Neural cell (in vitro differentiated cells): ENCODE results near the gene CAMSAP3. TPM values are rescaled to one million over a fixed set of nuclear protein-coding genes. Genes with fewer than 3 reads are reported as not detected.
"Not testable (repeated sequence)": the region's sequence is repeated elsewhere in the genome, so short reads cannot be mapped to it uniquely, and the experiment has no call there.

ENCODE experiments used
- H2AFZ ChIP-seq: fragments of 200-600, 300-800 bp; sonication (generic), shearing (Covaris generic); 2 replicates; pipeline ENCODE4 v1.6.0; 2014; ENCODE audit warnings: low read depth, mild to moderate bottlenecking, antibody characterized with exemption, low read length, moderate library complexity
- H3F3A ChIP-seq: fragments of 200-600 bp; shearing (Covaris generic); 2 replicates; pipeline ENCODE4 v1.6.1; 2016; ENCODE audit warnings: mild to moderate bottlenecking, moderate library complexity, mixed read lengths, antibody characterized with exemption, low read length; ENCODE audit not compliant: insufficient read depth, poor library complexity, severe bottlenecking
- H3K27ac ChIP-seq: fragments of 200-600, 300-800 bp; sonication (generic), shearing (Covaris generic); 2 replicates; pipeline ENCODE4 v1.5.1; 2014; ENCODE audit warnings: mild to moderate bottlenecking, low read length, moderate library complexity
- H3K27me3 ChIP-seq: fragments of 300-800, 200-600 bp; sonication (generic), shearing (Covaris generic); 2 replicates; pipeline ENCODE4 v1.6.0; 2014; ENCODE audit warnings: mild to moderate bottlenecking, low read depth, low read length, moderate library complexity; ENCODE audit not compliant: insufficient read depth
- H3K36me3 ChIP-seq: fragments of 300-800, 200-600 bp; sonication (generic), shearing (Covaris generic); 2 replicates; pipeline ENCODE4 v1.5.1; 2014; ENCODE audit warnings: mild to moderate bottlenecking, antibody characterized with exemption, low read length, moderate library complexity; ENCODE audit not compliant: insufficient read depth
- H3K4me2 ChIP-seq: fragments of 300-800, 200-600 bp; sonication (generic), shearing (Covaris generic); 2 replicates; pipeline ENCODE4 v1.6.0; 2014; ENCODE audit warnings: mild to moderate bottlenecking, low read length
- H3K4me3 ChIP-seq: fragments of 300-800, 200-600 bp; sonication (generic), shearing (Covaris generic); 2 replicates; pipeline ENCODE4 v1.5.1; 2014; ENCODE audit warnings: mild to moderate bottlenecking, low read length, moderate library complexity
- H3K79me2 ChIP-seq: fragments of 200-600 bp; shearing (Covaris generic); replicated peaks from 2 replicates; pipeline ENCODE4 v1.6.0; 2014; ENCODE audit warnings: mild to moderate bottlenecking, low read length, moderate library complexity; ENCODE audit not compliant: insufficient read depth
- H3K9ac ChIP-seq: fragments of 300-800, 200-600 bp; sonication (generic), shearing (Covaris generic); 2 replicates; pipeline ENCODE4 v1.6.1; 2016; ENCODE audit warnings: mild to moderate bottlenecking, low read length, mixed read lengths
- H3K9me2 ChIP-seq: fragments of 200-600 bp; shearing (Covaris generic); 2 replicates; pipeline ENCODE4 v1.6.1; 2016; ENCODE audit warnings: mild to moderate bottlenecking, low read length, mixed read lengths; ENCODE audit not compliant: insufficient read depth
- H3K9me3 ChIP-seq: fragments of 200-600, 300-800 bp; sonication (generic), shearing (Covaris generic); 2 replicates; pipeline ENCODE4 v1.6.1; 2016; ENCODE audit warnings: mild to moderate bottlenecking, mixed run types, low read length, moderate library complexity, mixed read lengths
- H4K20me1 ChIP-seq: fragments of 200-600 bp; shearing (Covaris generic); 2 replicates; pipeline ENCODE4 v1.6.1; 2016; ENCODE audit warnings: mild to moderate bottlenecking, mixed run types; ENCODE audit not compliant: insufficient read depth
- CTCF ChIP-seq: fragments of 450-650 bp; IDR thresholded peaks from 2 replicates; pipeline ENCODE4 v1.5.1; 2014; ENCODE audit warnings: antibody characterized with exemption, mild to moderate bottlenecking, moderate library complexity; ENCODE audit not compliant: poor library complexity, severe bottlenecking
- EP300 ChIP-seq: fragments of 450-650 bp; conservative IDR thresholded peaks from 2 replicates; pipeline ENCODE4 v1.6.1; 2014; ENCODE audit warnings: antibody characterized with exemption, mild to moderate bottlenecking, moderate library complexity; ENCODE audit not compliant: poor library complexity, severe bottlenecking
- EZH2 ChIP-seq: fragments of 200-600, 300-800 bp; shearing (Covaris generic), sonication (generic); IDR thresholded peaks from 2 replicates; pipeline ENCODE4 v1.6.1; 2014; ENCODE audit warnings: antibody characterized with exemption, low read length, borderline replicate concordance, mild to moderate bottlenecking; ENCODE audit not compliant: insufficient read depth, poor library complexity, severe bottlenecking
- MXI1 ChIP-seq: fragments of 450-650 bp; conservative IDR thresholded peaks from 2 replicates; pipeline ENCODE4 v1.6.1; 2014; ENCODE audit warnings: antibody characterized with exemption, mild to moderate bottlenecking; ENCODE audit not compliant: poor library complexity, severe bottlenecking
- POLR2AphosphoS5 ChIP-seq: IDR thresholded peaks from 2 replicates; pipeline ENCODE4 v1.6.1; 2012
- RAD21 ChIP-seq: fragments of 450-650 bp; conservative IDR thresholded peaks from 2 replicates; pipeline ENCODE4 v1.6.1; 2014; ENCODE audit warnings: antibody characterized with exemption, mild to moderate bottlenecking, moderate library complexity
- REST ChIP-seq: IDR thresholded peaks from 2 replicates; pipeline ENCODE4 v1.6.1; 2012; ENCODE audit warnings: borderline replicate concordance
- SMC3 ChIP-seq: fragments of 450-650 bp; conservative IDR thresholded peaks from 2 replicates; pipeline ENCODE4 v1.6.1; 2014; ENCODE audit warnings: antibody characterized with exemption, mild to moderate bottlenecking, moderate library complexity; ENCODE audit not compliant: poor library complexity
- TAF1 ChIP-seq: IDR thresholded peaks from 2 replicates; pipeline ENCODE4 v1.6.1; 2012; ENCODE audit warnings: low read depth
- polyA plus RNA-seq: library from polyadenylated mRNA; depleted of rRNA; stranded (reverse); fragments of >200 nt; gene quantifications from 2 replicates; pipeline ENCODE4 v1.2.3, GENCODE V29; 2014

CAMSAP3 gene
- polyA plus RNA-seq, 1 donor from 2014 or later: 17.0 TPM

- TF ChIP-seq MXI1: no peak
- H3K9ac ChIP-seq: no peak overlapping the region
Observed at GRCh38 chr19:7642295-7643030, 46.8 kb downstream of the CAMSAP3 start.

GRCh38 chr19:7643031-7643415, 47.4 kb downstream of the CAMSAP3 start:
- Histone ChIP-seq H3K79me2 (no peaks in the 10 kb centered on the region), H3K27me3 (no peaks in the 10 kb centered on the region), H3K9ac (no peak overlapping the region), H3K36me3 (no peaks in the 10 kb centered on the region), H3K4me3 (no peak overlapping the region), H3K9me2 (no peaks in the 10 kb centered on the region), H3K27ac (no peak overlapping the region), H4K20me1 (no peaks in the 10 kb centered on the region), H3K9me3 (no peaks in the 10 kb centered on the region), H3K4me2 (no peak overlapping the region), H2AFZ (no peak overlapping the region), H3F3A (no peaks in the 10 kb centered on the region)
- TF ChIP-seq SMC3: no peak
- no peak for TF ChIP-seq REST
- TF ChIP-seq RAD21: no peak
- TF ChIP-seq CTCF: no peak
- TF ChIP-seq EP300: no peak
- no peak for TF ChIP-seq MXI1
- TF ChIP-seq TAF1: no peak
- TF ChIP-seq EZH2: no peak
- TF ChIP-seq POLR2AphosphoS5: no peak

More at GRCh38 chr19:7642295-7643030, 46.8 kb downstream of the CAMSAP3 start:
- Histone ChIP-seq H3K79me2 (no peaks in the 10 kb centered on the region), H3K27ac (no peak overlapping the region), H3K4me2 (no peak overlapping the region), H3F3A (no peaks in the 10 kb centered on the region), H3K9me2 (no peaks in the 10 kb centered on the region), H4K20me1 (no peaks in the 10 kb centered on the region), H3K36me3 (no peaks in the 10 kb centered on the region), H3K9me3 (no peaks in the 10 kb centered on the region), H3K27me3 (peaks cover 5% of the 10 kb centered on the region), H2AFZ (no peak overlapping the region), H3K4me3 (no peak overlapping the region)

- H2AFZ ChIP-seq, H3K79me2 ChIP-seq, H3K9ac ChIP-seq, H3K4me3 ChIP-seq, H3K9me3 ChIP-seq, H3K4me2 ChIP-seq, H3F3A ChIP-seq, H3K9me2 ChIP-seq, H3K27ac ChIP-seq, H3K27me3 ChIP-seq, H3K36me3 ChIP-seq, H4K20me1 ChIP-seq: not testable (repeated sequence)
Observed at GRCh38 chr19:7643629-7644549, 48.2 kb downstream of the CAMSAP3 start.
